ENCODE results near the gene CCDC6. TPM values are rescaled to one million over a fixed set of nuclear protein-coding genes. Genes with fewer than 3 reads are reported as not detected.
"Not testable (repeated sequence)": the region's sequence is repeated elsewhere in the genome, so short reads cannot be mapped to it uniquely, and the experiment has no call there.

The CCDC6 gene
- total and polyA plus RNA-seq, 9 of the 15 experiments (the other 6 are each of a cell fraction or from before 2014, with no cell fraction given): 10.4 to 41.0 (median 20.9) TPM

DNA sequence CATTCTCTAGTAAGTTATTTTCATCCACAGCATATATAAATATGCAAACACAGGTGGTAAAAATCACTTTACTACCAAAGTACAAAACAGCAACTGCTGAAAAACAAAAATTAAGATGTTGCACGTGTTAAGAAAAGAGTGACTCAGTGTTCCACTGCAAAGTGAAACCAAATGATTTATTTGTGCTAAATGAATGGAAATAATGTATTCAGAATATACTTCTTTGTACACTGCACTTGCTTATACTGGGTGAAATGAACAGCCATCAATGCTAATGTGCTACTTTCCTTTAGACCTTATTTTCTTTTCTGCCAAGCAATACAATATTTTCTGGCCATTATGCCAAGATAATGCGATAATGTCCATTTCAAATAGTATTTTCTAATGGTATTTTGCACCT, 114.8 kb downstream of the CCDC6 start:
- no peak for ATAC-seq
- Histone ChIP-seq H3K27me3 (ENCODE audit: control insufficient read depth in 2 of 2, insufficient read depth in 2 of 2, low read length in 2 of 2) (no peaks in the 10 kb centered on the region), H3K9ac (ENCODE audit: insufficient read depth in 1 of 2, low read depth in 2 of 2, low read length in 2 of 2) (no peak overlapping the region), H2AFZ (ENCODE audit: low read depth, low read length) (no peak overlapping the region), H3K9me3 (replicated peaks; ENCODE audit: control insufficient read depth, insufficient read depth, low read depth, low read length) (no peaks in the 10 kb centered on the region), H3K4me3 (no peak overlapping the region), H3K4me1 (replicated peaks in 1 of 2; ENCODE audit: control insufficient read depth in 2 of 2, insufficient read depth in 2 of 2, low read length in 2 of 2) (no peaks in the 10 kb centered on the region), H3K9me1 (ENCODE audit: control insufficient read depth, insufficient read depth, low read length) (no peaks in the 10 kb centered on the region), H3K27ac (ENCODE audit: extremely low read depth, low read depth, low read length) (no peak overlapping the region), H4K20me1 (replicated peaks; ENCODE audit: control insufficient read depth, insufficient read depth, low read length) (no peaks in the 10 kb centered on the region), H3K36me3 (ENCODE audit: control insufficient read depth, insufficient read depth, low read length) (peaks cover 53% of the 10 kb centered on the region), H3K79me2 (ENCODE audit: control insufficient read depth, insufficient read depth, low read length) (no peaks in the 10 kb centered on the region), H3K4me2 (ENCODE audit: insufficient read depth, low read length) (no peak overlapping the region)
- no peak for TF ChIP-seq GTF2F1 (IDR thresholded peaks at IDR 0.05; ENCODE audit: low read depth, low read length)
- TF ChIP-seq POLR2AphosphoS5 (IDR thresholded peaks at IDR 0.05; ENCODE audit: control insufficient read depth, insufficient read depth, low read depth, low read length): no peak
- TF ChIP-seq MTA3 (IDR thresholded peaks at IDR 0.05; ENCODE audit: borderline replicate concordance): no peak
- TF ChIP-seq, protein P1, sequence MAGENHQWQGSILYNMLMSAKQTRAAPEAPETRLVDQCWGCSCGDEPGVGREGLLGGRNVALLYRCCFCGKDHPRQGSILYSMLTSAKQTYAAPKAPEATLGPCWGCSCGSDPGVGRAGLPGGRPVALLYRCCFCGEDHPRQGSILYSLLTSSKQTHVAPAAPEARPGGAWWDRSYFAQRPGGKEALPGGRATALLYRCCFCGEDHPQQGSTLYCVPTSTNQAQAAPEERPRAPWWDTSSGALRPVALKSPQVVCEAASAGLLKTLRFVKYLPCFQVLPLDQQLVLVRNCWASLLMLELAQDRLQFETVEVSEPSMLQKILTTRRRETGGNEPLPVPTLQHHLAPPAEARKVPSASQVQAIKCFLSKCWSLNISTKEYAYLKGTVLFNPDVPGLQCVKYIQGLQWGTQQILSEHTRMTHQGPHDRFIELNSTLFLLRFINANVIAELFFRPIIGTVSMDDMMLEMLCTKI (IDR thresholded peaks at IDR 0.05; ENCODE audit: partially characterized antibody): no peak
- in situ Hi-C loops (cut with MboI) (no loop called here), intact Hi-C loops (cut with micrococcal nuclease) (no loop called here)
- ChIA-PET POLR2A (no interaction called here), CTCF (ENCODE audit: low intra/inter-chr PET ratio) (no interaction called here)
- 70% methylated on average over 2 of the region's 2 CpGs for WGBS (ENCODE audit: insufficient coverage, low coverage, missing lambda C conversion rate)
- no peak for FAIRE-seq
- no TSS peak for BruUV-seq (replicated peaks)
- DNase-seq (ENCODE audit: extremely low read depth in 1 of 4, low spot score in 3 of 4): no peak

DNA sequence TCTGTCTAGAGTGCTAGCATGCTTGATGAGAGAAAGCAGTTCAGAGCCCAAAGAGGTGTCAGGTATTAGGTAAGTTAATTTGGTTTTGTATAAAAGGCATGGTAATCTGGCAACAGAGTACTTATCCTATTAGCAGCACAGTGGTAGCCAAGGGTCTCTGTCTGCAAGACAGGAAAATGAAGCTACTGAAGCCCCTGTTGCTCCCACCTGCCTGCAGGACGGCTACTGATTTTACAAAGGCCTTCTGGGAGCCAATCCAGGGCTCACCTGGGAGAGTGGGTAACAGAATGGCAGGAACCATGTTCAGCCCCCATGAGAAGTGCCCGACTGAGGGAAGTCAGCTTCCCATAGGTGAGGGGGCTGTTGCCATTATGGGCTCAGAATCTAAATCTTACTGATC, 116.3 kb downstream of the CCDC6 start:
- CTCF ChIA-PET (ENCODE audit: low intra/inter-chr PET ratio); H3K4me1 ChIP-seq (replicated peaks in 1 of 2; ENCODE audit: control insufficient read depth in 2 of 2, insufficient read depth in 2 of 2, low read length in 2 of 2); H3K9ac ChIP-seq (ENCODE audit: insufficient read depth in 1 of 2, low read depth in 2 of 2, low read length in 2 of 2); ATAC-seq; H3K4me2 ChIP-seq (ENCODE audit: insufficient read depth, low read length); H3K27ac ChIP-seq (ENCODE audit: extremely low read depth, low read depth, low read length); H2AFZ ChIP-seq (ENCODE audit: low read depth, low read length); H3K79me2 ChIP-seq (ENCODE audit: control insufficient read depth, insufficient read depth, low read length); intact Hi-C loops (cut with micrococcal nuclease); DNase-seq (ENCODE audit: extremely low read depth in 1 of 4, low spot score in 3 of 4); H3K27me3 ChIP-seq (ENCODE audit: control insufficient read depth in 2 of 2, insufficient read depth in 2 of 2, low read length in 2 of 2); FAIRE-seq; H4K20me1 ChIP-seq (replicated peaks; ENCODE audit: control insufficient read depth, insufficient read depth, low read length); in situ Hi-C loops (cut with MboI); BruUV-seq (replicated peaks); H3K9me3 ChIP-seq (replicated peaks; ENCODE audit: control insufficient read depth, insufficient read depth, low read depth, low read length); H3K9me1 ChIP-seq (ENCODE audit: control insufficient read depth, insufficient read depth, low read length); H3K4me3 ChIP-seq: not testable (repeated sequence)
- H3K36me3 ChIP-seq (ENCODE audit: control insufficient read depth, insufficient read depth, low read length): peaks cover 48% of the 10 kb centered on the region
- POLR2A ChIA-PET: interaction anchor here (0.9 kb wide), 1 partner anchor 9 kb away, joined by 5 read pairs; no protein-coding TSS in a partner anchor
- WGBS (ENCODE audit: insufficient coverage, low coverage, missing lambda C conversion rate): 36% methylated on average over 2 of the region's 2 CpGs

DNA sequence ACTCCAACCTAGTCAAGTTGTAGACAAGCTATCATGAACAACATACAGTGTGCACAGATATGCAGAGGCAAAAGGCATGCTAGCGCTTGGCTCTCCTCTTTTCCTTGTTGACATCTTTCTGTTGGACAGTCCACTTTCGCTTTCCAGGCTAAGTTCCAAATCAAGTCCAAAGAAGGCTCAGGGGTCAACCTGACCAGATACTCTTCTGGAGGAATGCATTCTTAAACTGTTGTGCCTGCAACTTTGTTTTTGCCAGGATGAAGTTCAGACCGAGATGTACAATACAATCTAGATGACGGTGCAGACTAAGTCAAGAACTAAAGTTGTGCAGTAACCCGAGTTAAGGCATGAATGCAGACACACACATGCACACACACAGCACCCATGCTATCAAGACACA, 117.4 kb downstream of the CCDC6 start:
- H3K79me2 ChIP-seq (ENCODE audit: control insufficient read depth, insufficient read depth, low read length); in situ Hi-C loops (cut with MboI); H3K4me3 ChIP-seq; H4K20me1 ChIP-seq (replicated peaks; ENCODE audit: control insufficient read depth, insufficient read depth, low read length); H3K9me1 ChIP-seq (ENCODE audit: control insufficient read depth, insufficient read depth, low read length); H3K27me3 ChIP-seq (ENCODE audit: control insufficient read depth in 2 of 2, insufficient read depth in 2 of 2, low read length in 2 of 2); H2AFZ ChIP-seq (ENCODE audit: low read depth, low read length); intact Hi-C loops (cut with micrococcal nuclease); BruUV-seq (replicated peaks); ATAC-seq; H3K27ac ChIP-seq (ENCODE audit: extremely low read depth, low read depth, low read length); H3K9ac ChIP-seq (ENCODE audit: insufficient read depth in 1 of 2, low read depth in 2 of 2, low read length in 2 of 2); H3K4me2 ChIP-seq (ENCODE audit: insufficient read depth, low read length); DNase-seq (ENCODE audit: extremely low read depth in 1 of 4, low spot score in 3 of 4); H3K4me1 ChIP-seq (replicated peaks in 1 of 2; ENCODE audit: control insufficient read depth in 2 of 2, insufficient read depth in 2 of 2, low read length in 2 of 2); CTCF ChIA-PET (ENCODE audit: low intra/inter-chr PET ratio); H3K9me3 ChIP-seq (replicated peaks; ENCODE audit: control insufficient read depth, insufficient read depth, low read depth, low read length): not testable (repeated sequence)
- FAIRE-seq: peak; percentile 73
- POLR2A ChIA-PET: interaction anchor here (0.9 kb wide), 1 partner anchor 8 kb away, joined by 5 read pairs; no protein-coding TSS in a partner anchor
- peaks cover 37% of the 10 kb centered on the region for H3K36me3 ChIP-seq (ENCODE audit: control insufficient read depth, insufficient read depth, low read length)
- WGBS (ENCODE audit: insufficient coverage, low coverage, missing lambda C conversion rate): 94% methylated on average over 5 of the region's 5 CpGs
